Activated CD8-positive, alpha-beta memory T cell treated with anti-CD3 and anti-CD28 coated beads, Interleukin-2, amount 10 ng/mL, durations not matched to agents 7 days and 5 days (primary cell): Measurements from ENCODE around the gene NIPBL. TPM values are rescaled to one million over a fixed set of nuclear protein-coding genes. Genes with fewer than 3 reads are reported as not detected.
"Not testable (repeated sequence)": the region's sequence is repeated elsewhere in the genome, so short reads cannot be mapped to it uniquely, and the experiment has no call there.

Experiments
- ATAC-seq: fragments of 150-1000 bp; cut with Tn5 transposase; one replicate; pipeline ENCODE4 v1.10.0; 2021; ENCODE audit warnings: moderate library complexity
- CTCF ChIA-PET: fragments of 350-600 bp; sonication (Branson Sonifier 250); formaldehyde crosslinking; loops from one replicate; lab custom pipeline; 2021; ENCODE audit warnings: antibody characterized with exemption; lab: Charles Lee
- DNase-seq: peaks from one replicate; pipeline ENCODE4 v3.0.0-alpha.2; 2020
- H3K27ac Mint-ChIP-seq: one replicate; pipeline ENCODE4 v1.8.0; 2021; ENCODE audit warnings: mild to moderate bottlenecking, mixed read lengths
- H3K27me3 Mint-ChIP-seq: one replicate; pipeline ENCODE4 v1.8.0; 2021; ENCODE audit warnings: mixed read lengths
- H3K36me3 Mint-ChIP-seq: one replicate; pipeline ENCODE4 v1.8.0; 2021; ENCODE audit warnings: mild to moderate bottlenecking, mixed read lengths
- H3K4me1 Mint-ChIP-seq: one replicate; pipeline ENCODE4 v1.8.0; 2021; ENCODE audit warnings: mixed read lengths
- H3K4me3 Mint-ChIP-seq: one replicate; pipeline ENCODE4 v1.8.0; 2021; ENCODE audit warnings: mild to moderate bottlenecking, moderate library complexity, mixed read lengths
- H3K9me3 Mint-ChIP-seq: one replicate; pipeline ENCODE4 v1.8.0; 2022; ENCODE audit warnings: low read depth, mixed read lengths
- total RNA-seq, 2 experiments: library from RNA; stranded (reverse); gene quantifications; one replicate each; pipeline ENCODE4 v1.2.3, GENCODE V29; 2021

NIPBL gene
- total RNA-seq: 10 to 100 TPM; 56.8 to 57.1 TPM

- Mint-ChIP-seq H3K36me3 (peaks cover 9% of the 10 kb centered on the region), H3K9me3 (no peaks in the 10 kb centered on the region), H3K4me3 (peak within 1 kb of the TSS; percentile 85), H3K27ac (peak within 1 kb of the TSS; percentile 91), H3K27me3 (no peaks in the 10 kb centered on the region), H3K4me1 (peaks cover 36% of the 10 kb centered on the region)
- CTCF ChIA-PET: interaction anchor here (0.9 to 2.0 kb wide), 9 partner anchors 9 to 186 kb away, joined by 3 to 6 read pairs (median 5); no protein-coding TSS in a partner anchor
- ATAC-seq: peak; percentile 65
- DNase-seq: peak; percentile 94
These were observed at the start of gene NIPBL for GRCh38 chr5:36876299-36876964. TSS of gene NIPBL (plus strand) at chr5:36876769. CDS start at chr5:36953697, 76,928 bp downstream.

DNA sequence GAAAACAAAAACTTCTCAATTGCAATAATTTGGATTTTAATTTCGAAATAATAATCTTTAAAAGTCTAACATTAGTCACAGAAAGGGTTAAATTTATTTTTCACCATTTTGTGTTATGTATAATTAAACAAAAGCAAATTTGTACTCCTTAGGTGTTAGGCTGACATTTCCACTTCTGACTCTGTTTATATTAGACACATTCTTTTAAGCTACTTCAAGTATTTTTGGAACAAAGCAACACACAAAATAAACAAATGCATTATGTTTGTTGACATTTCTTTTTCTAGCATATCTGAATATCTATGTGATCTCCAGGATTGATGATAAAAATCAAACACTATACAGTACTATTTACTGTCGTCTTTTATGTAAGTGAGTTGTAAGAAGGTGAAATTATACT, 44.3 kb upstream of the NIPBL start:
- Mint-ChIP-seq H3K27me3 (peaks cover 29% of the 10 kb centered on the region), H3K9me3 (no peaks in the 10 kb centered on the region), H3K4me1 (no peaks in the 10 kb centered on the region), H3K27ac (no peak overlapping the region), H3K36me3 (no peaks in the 10 kb centered on the region), H3K4me3 (no peak overlapping the region)
- CTCF ChIA-PET: interaction anchor here (0.5 kb wide), 1 partner anchor 441 kb away, joined by 4 read pairs; no protein-coding TSS in a partner anchor
- no peak for ATAC-seq
- DNase-seq: no peak

DNA sequence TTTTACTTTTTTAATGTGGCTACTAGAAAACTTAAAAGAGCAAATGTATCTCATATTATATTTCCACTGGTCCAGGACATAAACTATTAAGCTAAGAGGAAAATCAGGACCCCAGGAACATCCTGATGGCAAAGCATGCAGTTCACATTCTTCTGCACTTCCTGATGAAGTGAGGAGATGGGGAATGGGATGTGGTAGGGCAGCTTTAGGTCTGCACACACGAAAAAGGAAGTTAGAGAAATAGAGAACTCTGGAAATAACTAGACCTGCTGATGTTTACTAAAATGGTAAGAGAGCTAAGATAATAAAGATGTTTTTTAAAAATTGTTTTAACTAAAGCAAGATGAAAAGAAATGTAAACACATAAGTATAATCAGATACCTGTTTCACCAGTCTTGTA, 39.7 kb upstream of the NIPBL start:
- Mint-ChIP-seq H3K27ac (no peak overlapping the region), H3K36me3 (no peaks in the 10 kb centered on the region), H3K4me3 (no peak overlapping the region), H3K4me1 (no peaks in the 10 kb centered on the region), H3K9me3 (no peaks in the 10 kb centered on the region), H3K27me3 (peaks cover 45% of the 10 kb centered on the region)
- CTCF ChIA-PET: no interaction called here
- DNase-seq (no peak), ATAC-seq (no peak)

GRCh38 chr5:36839489-36840476, 36.8 kb upstream of the NIPBL start:
- ATAC-seq (no peak), DNase-seq (no peak)
- peaks cover 40% of the 10 kb centered on the region for H3K27me3 Mint-ChIP-seq

DNA sequence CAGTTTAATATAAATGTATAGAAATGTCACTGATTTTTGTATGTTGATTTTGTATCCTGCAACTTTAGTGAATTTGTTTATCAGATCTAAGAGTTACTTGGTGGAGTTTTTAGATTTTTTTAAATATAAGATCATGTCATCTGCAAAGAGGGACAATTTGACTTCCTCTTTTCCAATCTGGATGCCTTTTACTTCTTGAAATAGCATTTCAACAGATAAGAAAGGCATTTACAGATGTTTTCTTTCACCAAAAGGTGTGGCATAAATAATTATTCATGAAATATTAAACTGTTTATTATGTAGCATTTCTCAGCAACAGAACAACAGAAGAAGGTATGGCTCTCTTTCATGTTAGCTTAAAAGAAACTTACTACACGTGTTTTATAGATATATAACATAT, 34.9 kb upstream of the NIPBL start:
- peaks cover 40% of the 10 kb centered on the region for H3K27me3 Mint-ChIP-seq
- H3K4me1 Mint-ChIP-seq: peaks cover 5% of the 10 kb centered on the region
- H3K27ac Mint-ChIP-seq: no peak overlapping the region
- DNase-seq: no peak
- no peaks in the 10 kb centered on the region for H3K9me3 Mint-ChIP-seq
- ATAC-seq: no peak
- H3K36me3 Mint-ChIP-seq: no peaks in the 10 kb centered on the region
- no peak overlapping the region for H3K4me3 Mint-ChIP-seq
- CTCF ChIA-PET: interaction anchor here (1.0 kb wide), 1 partner anchor 97 kb away, joined by 3 read pairs; no protein-coding TSS in a partner anchor

More at GRCh38 chr5:36839489-36840476, 36.8 kb upstream of the NIPBL start:
- H3K27ac Mint-ChIP-seq: no peak overlapping the region
- CTCF ChIA-PET: no interaction called here
- no peaks in the 10 kb centered on the region for H3K9me3 Mint-ChIP-seq
- H3K36me3 Mint-ChIP-seq: no peaks in the 10 kb centered on the region
- no peak overlapping the region for H3K4me3 Mint-ChIP-seq
- peaks cover 5% of the 10 kb centered on the region for H3K4me1 Mint-ChIP-seq

DNA sequence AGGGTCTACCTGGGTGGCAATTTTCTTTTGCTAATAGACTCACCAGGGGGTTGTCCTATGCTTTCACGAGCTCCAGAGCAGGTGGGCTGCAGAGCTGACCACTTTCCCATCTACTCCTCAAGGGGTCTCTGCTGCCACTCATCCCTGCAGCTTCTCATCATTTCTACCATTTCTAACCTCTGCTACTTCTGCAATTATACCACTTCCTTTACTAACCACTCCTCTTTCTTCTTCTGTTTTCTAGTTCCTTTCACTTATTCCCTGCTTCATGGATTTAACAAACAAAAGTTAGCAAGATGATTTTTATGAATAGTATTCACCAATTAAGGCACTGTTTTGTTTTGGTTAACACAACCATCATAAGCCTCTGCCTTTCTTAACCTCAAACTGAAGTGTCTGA, 34.5 kb upstream of the NIPBL start:
- no peak for DNase-seq
- ATAC-seq: no peak
- no peak overlapping the region for H3K4me3 Mint-ChIP-seq
- peaks cover 5% of the 10 kb centered on the region for H3K4me1 Mint-ChIP-seq
- CTCF ChIA-PET: interaction anchor here (1.0 to 1.1 kb wide), 2 partner anchors 12 to 98 kb away, joined by 3 read pairs; no protein-coding TSS in a partner anchor
- no peaks in the 10 kb centered on the region for H3K36me3 Mint-ChIP-seq
- no peak overlapping the region for H3K27ac Mint-ChIP-seq
- peaks cover 37% of the 10 kb centered on the region for H3K27me3 Mint-ChIP-seq
- no peaks in the 10 kb centered on the region for H3K9me3 Mint-ChIP-seq

- CTCF ChIA-PET: no interaction called here
- H3K27me3 Mint-ChIP-seq: peaks cover 23% of the 10 kb centered on the region
- H3K9me3 Mint-ChIP-seq: no peaks in the 10 kb centered on the region
- DNase-seq (no peak), ATAC-seq (no peak)
- peaks cover 5% of the 10 kb centered on the region for H3K4me1 Mint-ChIP-seq
- H3K36me3 Mint-ChIP-seq: no peaks in the 10 kb centered on the region
- H3K27ac Mint-ChIP-seq: no peak overlapping the region
- no peak overlapping the region for H3K4me3 Mint-ChIP-seq
These were observed 32.3 kb upstream of the NIPBL start for GRCh38 chr5:36844305-36844704.

GRCh38 chr5:36848545-36848944, 28.0 kb upstream of the NIPBL start:
- H3K4me1 Mint-ChIP-seq, H3K4me3 Mint-ChIP-seq, H3K27ac Mint-ChIP-seq, H3K36me3 Mint-ChIP-seq, ATAC-seq, H3K9me3 Mint-ChIP-seq, DNase-seq, CTCF ChIA-PET: not testable (repeated sequence)
- peaks cover 20% of the 10 kb centered on the region for H3K27me3 Mint-ChIP-seq

DNA sequence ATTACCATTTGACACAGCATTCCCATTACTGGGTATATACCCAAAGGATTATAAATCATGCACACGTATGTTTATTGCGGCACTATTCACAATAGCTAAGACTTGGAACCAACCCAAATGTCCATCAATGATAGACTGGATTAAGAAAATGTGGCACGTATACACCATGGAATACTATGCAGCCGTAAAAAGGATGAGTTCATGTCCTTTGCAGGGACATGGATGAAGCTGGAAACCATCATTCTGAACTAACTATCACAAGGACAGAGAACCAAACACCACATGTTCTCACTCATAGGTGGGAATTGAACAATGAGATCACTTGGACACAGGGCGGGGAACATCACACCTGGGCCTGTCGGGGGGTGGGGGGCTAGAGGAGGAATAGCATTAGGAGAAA, 23.7 kb upstream of the NIPBL start:
- H3K27ac Mint-ChIP-seq, H3K9me3 Mint-ChIP-seq, DNase-seq, H3K4me3 Mint-ChIP-seq, H3K4me1 Mint-ChIP-seq, CTCF ChIA-PET, ATAC-seq, H3K36me3 Mint-ChIP-seq: not testable (repeated sequence)
- peaks cover 12% of the 10 kb centered on the region for H3K27me3 Mint-ChIP-seq

DNA sequence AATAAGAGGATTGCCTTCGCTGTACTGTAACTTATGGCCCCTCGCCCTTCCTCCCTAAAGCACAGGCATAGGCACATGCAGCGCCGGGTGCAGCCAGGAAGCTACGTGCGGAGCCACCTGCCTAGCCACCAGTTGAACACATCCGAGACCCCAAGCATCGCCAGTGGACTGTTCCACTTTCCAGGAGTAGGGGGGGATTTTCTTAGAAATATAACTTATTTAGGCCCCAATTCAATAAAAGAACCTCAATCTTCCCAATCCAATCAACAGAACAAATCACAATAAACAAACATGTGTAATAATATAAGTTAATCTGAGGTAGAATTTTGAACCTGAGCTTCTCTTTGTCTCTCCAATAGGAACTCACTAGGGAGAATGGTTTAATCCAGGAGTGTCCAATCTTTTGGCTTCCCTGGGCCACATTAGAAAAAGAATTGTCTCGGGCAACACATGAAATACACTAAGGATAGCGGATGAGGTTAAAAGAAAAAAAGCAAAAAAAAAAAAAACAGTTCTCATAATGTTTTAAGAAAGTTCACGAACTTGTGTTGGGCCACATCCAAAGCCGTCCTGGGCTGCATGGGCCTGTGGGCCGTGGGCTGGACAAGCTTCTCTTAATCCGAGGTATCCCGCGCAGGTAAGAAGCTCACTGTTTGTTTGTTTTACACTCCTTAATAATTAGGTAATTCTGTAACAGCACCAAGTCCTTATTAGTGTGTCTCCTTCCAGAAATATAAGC, 22.0 kb upstream of the NIPBL start:
- Mint-ChIP-seq H3K4me3 (no peak overlapping the region), H3K4me1 (no peaks in the 10 kb centered on the region), H3K27ac (no peak overlapping the region), H3K9me3 (peaks cover 2% of the 10 kb centered on the region), H3K27me3 (peaks cover 15% of the 10 kb centered on the region), H3K36me3 (no peaks in the 10 kb centered on the region)
- ATAC-seq (no peak), DNase-seq (no peak)
- CTCF ChIA-PET: interaction anchor here (1.4 kb wide), 1 partner anchor 12 kb away, joined by 3 read pairs; no protein-coding TSS in a partner anchor

GRCh38 chr5:36855141-36855495, 21.5 kb upstream of the NIPBL start:
- H3K27ac Mint-ChIP-seq: no peak overlapping the region
- no peaks in the 10 kb centered on the region for H3K36me3 Mint-ChIP-seq
- CTCF ChIA-PET: no interaction called here
- no peak overlapping the region for H3K4me3 Mint-ChIP-seq
- peaks cover 15% of the 10 kb centered on the region for H3K27me3 Mint-ChIP-seq
- H3K9me3 Mint-ChIP-seq: peaks cover 2% of the 10 kb centered on the region
- DNase-seq: no peak
- no peaks in the 10 kb centered on the region for H3K4me1 Mint-ChIP-seq
- ATAC-seq: no peak

DNA sequence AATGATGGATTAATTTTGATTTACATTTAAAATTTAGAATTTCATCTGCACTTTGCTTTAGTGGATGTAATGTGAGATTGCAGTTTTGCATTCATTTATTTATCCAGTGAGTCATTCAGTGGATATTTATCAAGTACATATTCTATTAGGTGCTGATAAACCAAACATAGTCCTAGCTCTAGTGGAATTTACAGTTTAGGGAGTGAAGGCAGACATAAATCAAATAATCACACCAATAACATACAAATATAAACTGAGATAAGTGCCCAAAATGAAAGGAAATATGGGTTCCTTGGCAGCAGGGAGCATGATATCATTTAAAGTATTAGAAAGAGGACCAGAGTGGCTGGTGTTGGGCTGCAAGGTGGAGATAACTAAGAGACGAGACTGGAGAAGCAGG, 14.7 kb upstream of the NIPBL start:
- no peak overlapping the region for H3K4me3 Mint-ChIP-seq

More for the DNA sequence above, 14.7 kb upstream of the NIPBL start:
- no peak for DNase-seq
- no peak for ATAC-seq
- Mint-ChIP-seq H3K9me3 (no peaks in the 10 kb centered on the region), H3K4me1 (no peaks in the 10 kb centered on the region), H3K27me3 (peaks cover 26% of the 10 kb centered on the region), H3K36me3 (no peaks in the 10 kb centered on the region), H3K27ac (no peak overlapping the region)
- CTCF ChIA-PET: no interaction called here
